Vagina (tissue), 2 donors: Measurements from ENCODE around the gene RAPGEF4. TPM values are rescaled to one million over a fixed set of nuclear protein-coding genes. Genes with fewer than 3 reads are reported as not detected.

Experiments
- DNase-seq, 2 donors: peaks; one replicate each; pipeline ENCODE4 v3.0.0-alpha.2; 2017; ENCODE audit errors: extremely low spot score in 2 of 2
- H3K27ac ChIP-seq: fragments of 200-600 bp; sonication (generic); one replicate; pipeline ENCODE4 v1.5.1; 2019
- H3K27me3 ChIP-seq: fragments of 200-600 bp; sonication (generic); one replicate; pipeline ENCODE4 v1.5.1; 2019
- H3K36me3 ChIP-seq, 2 donors: fragments of 200-600 bp; sonication (generic); one replicate each; pipeline ENCODE4 v1.5.1; 2017 to 2019
- H3K4me1 ChIP-seq: fragments of 200-600 bp; sonication (generic); one replicate; pipeline ENCODE4 v1.5.1; 2019
- H3K4me3 ChIP-seq, 2 donors: fragments of 200-600 bp; sonication (generic); 1 replicate in 1 of 2; 2 replicates in 1 of 2; pipeline ENCODE4 v1.5.1; 2016 to 2019
- H3K9me3 ChIP-seq: fragments of 200-600 bp; sonication (generic); one replicate; pipeline ENCODE4 v1.5.1; 2019
- CTCF ChIP-seq, 3 experiments: fragments of 450-650 bp in 2 of 3; fragments of 200-600 bp in 1 of 3; sonication (generic) in 1 of 3; IDR thresholded peaks; one replicate each; pipeline ENCODE4 v1.5.1; 2017 to 2019; ENCODE audit warnings: antibody characterized with exemption in 3 of 3, mild to moderate bottlenecking in 2 of 3, moderate library complexity in 2 of 3
- POLR2A ChIP-seq, 2 donors: fragments of 450-650 bp; IDR thresholded peaks; one replicate each; pipeline ENCODE4 v1.6.1; 2017; ENCODE audit warnings: antibody characterized with exemption in 2 of 2, mild to moderate bottlenecking in 2 of 2, moderate library complexity in 2 of 2
- POLR2AphosphoS5 ChIP-seq, 2 donors: sonication (generic); formaldehyde crosslinking; IDR thresholded peaks; one replicate each; pipeline ENCODE4 v1.9.0; 2017; ENCODE audit warnings: antibody characterized with exemption in 2 of 2, mild to moderate bottlenecking in 2 of 2, low read depth in 1 of 2; ENCODE audit not compliant: insufficient read depth in 1 of 2
- intact Hi-C: fragments of 100-400 bp; cut with DNase I; formaldehyde crosslinking; loops from one replicate; pipeline ENCODE4 v1.15.1; 2023
- total RNA-seq: library from RNA; depleted of rRNA; stranded (reverse); fragments of >200 nt; gene quantifications from one replicate; pipeline ENCODE4 v1.2.3, GENCODE V29; 2016

RAPGEF4 gene
- total RNA-seq, 1 donor from 2014 or later, result 18.4 TPM

GRCh38 chr2:172967036-172967982 is 231.7 kb downstream of the RAPGEF4 start:
- H3K4me3 ChIP-seq, result no peak overlapping the region
- no peaks in the 10 kb centered on the region for H3K27me3 ChIP-seq
- peaks cover 29% of the 10 kb centered on the region for H3K4me1 ChIP-seq
- H3K27ac ChIP-seq, result no peak overlapping the region
- H3K36me3 ChIP-seq, result no peaks in the 10 kb centered on the region
- no peak for DNase-seq
- intact Hi-C loops, result no loop called here
- TF ChIP-seq POLR2AphosphoS5 (IDR thresholded peaks at IDR 0.05; ENCODE audit: insufficient read depth in 1 of 2, low read depth in 1 of 2) (no peak), POLR2A (IDR thresholded peaks at IDR 0.05) (no peak), CTCF (IDR thresholded peaks at IDR 0.05) (no peak)
- no peaks in the 10 kb centered on the region for H3K9me3 ChIP-seq

GRCh38 chr2:172968061-172968469 is 232.4 kb downstream of the RAPGEF4 start:
- intact Hi-C loops, result no loop called here
- DNase-seq, result no peak
- Histone ChIP-seq H3K36me3 (no peaks in the 10 kb centered on the region), H3K9me3 (no peaks in the 10 kb centered on the region), H3K4me3 (no peak overlapping the region), H3K4me1 (peaks cover 29% of the 10 kb centered on the region), H3K27ac (no peak overlapping the region), H3K27me3 (no peaks in the 10 kb centered on the region)
- TF ChIP-seq POLR2A (IDR thresholded peaks at IDR 0.05) (no peak), POLR2AphosphoS5 (IDR thresholded peaks at IDR 0.05; ENCODE audit: insufficient read depth in 1 of 2, low read depth in 1 of 2) (peak; percentile 11 to 28), CTCF (IDR thresholded peaks at IDR 0.05) (no peak)

GRCh38 chr2:172969166-172969565 is 233.5 kb downstream of the RAPGEF4 start:
- intact Hi-C loops, result no loop called here
- Histone ChIP-seq H3K27me3 (no peaks in the 10 kb centered on the region), H3K36me3 (no peaks in the 10 kb centered on the region), H3K4me3 (no peak overlapping the region), H3K4me1 (peaks cover 29% of the 10 kb centered on the region), H3K9me3 (no peaks in the 10 kb centered on the region), H3K27ac (no peak overlapping the region)
- TF ChIP-seq POLR2A (IDR thresholded peaks at IDR 0.05), result no peak
- TF ChIP-seq CTCF (IDR thresholded peaks at IDR 0.05), result no peak
- TF ChIP-seq POLR2AphosphoS5 (IDR thresholded peaks at IDR 0.05; ENCODE audit: insufficient read depth in 1 of 2, low read depth in 1 of 2), result no peak
- DNase-seq, result no peak

GRCh38 chr2:172969609-172970008 is 234.0 kb downstream of the RAPGEF4 start:
- H3K4me1 ChIP-seq, result peaks cover 29% of the 10 kb centered on the region
- no peaks in the 10 kb centered on the region for H3K36me3 ChIP-seq
- no peak for DNase-seq
- intact Hi-C loops, result no loop called here
- no peaks in the 10 kb centered on the region for H3K27me3 ChIP-seq
- no peak overlapping the region for H3K27ac ChIP-seq
- H3K9me3 ChIP-seq, result no peaks in the 10 kb centered on the region
- TF ChIP-seq POLR2A (IDR thresholded peaks at IDR 0.05) (no peak), POLR2AphosphoS5 (IDR thresholded peaks at IDR 0.05; ENCODE audit: insufficient read depth in 1 of 2, low read depth in 1 of 2) (peak in 1 of 2 donors; percentile 19)
- H3K4me3 ChIP-seq, result no peak overlapping the region

GRCh38 chr2:172970660-172971059 is 235.0 kb downstream of the RAPGEF4 start:
- DNase-seq, result no peak
- Histone ChIP-seq H3K4me1 (peaks cover 29% of the 10 kb centered on the region), H3K36me3 (no peaks in the 10 kb centered on the region), H3K27me3 (no peaks in the 10 kb centered on the region), H3K27ac (no peak overlapping the region), H3K9me3 (no peaks in the 10 kb centered on the region), H3K4me3 (no peak overlapping the region)
- no peak for TF ChIP-seq CTCF (IDR thresholded peaks at IDR 0.05)
- TF ChIP-seq POLR2A (IDR thresholded peaks at IDR 0.05), result no peak
- no peak for TF ChIP-seq POLR2AphosphoS5 (IDR thresholded peaks at IDR 0.05; ENCODE audit: insufficient read depth in 1 of 2, low read depth in 1 of 2)
- intact Hi-C loops, result no loop called here
